ENCODE measurements around the gene BTBD3. TPM values are rescaled to one million over a fixed set of nuclear protein-coding genes. Genes with fewer than 3 reads are reported as not detected.

BTBD3 gene
- polyA plus RNA-seq, 6 donors from 2014 or later: 0.45 to 3.3 (median 2.3) TPM

DNA sequence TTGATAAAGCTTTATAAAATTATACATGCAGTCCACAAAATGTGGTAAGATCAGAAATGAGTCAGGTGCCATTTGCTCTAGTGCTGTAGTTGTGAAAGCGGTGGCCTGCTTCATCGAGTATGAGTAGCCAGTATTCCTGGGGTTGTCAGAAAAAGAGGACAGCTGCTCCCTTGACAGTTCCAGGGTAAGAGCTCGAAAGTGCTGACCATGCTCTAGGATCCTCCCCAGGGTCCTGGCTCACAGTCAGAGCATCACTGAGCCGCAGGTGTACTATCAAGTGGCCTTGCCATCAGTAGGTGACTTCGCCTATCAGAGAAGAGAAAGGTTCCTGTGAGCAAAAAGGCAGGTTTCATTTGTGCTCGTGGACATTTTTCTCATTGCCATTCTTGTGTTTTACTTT is 3.6 kb downstream of the BTBD3 start:
- H3K27me3 Mint-ChIP-seq: no peaks in the 10 kb centered on the region
- no peak overlapping the region for H3K27ac Mint-ChIP-seq
- DNase-seq (no peak), ATAC-seq (ENCODE audit: low read depth in 2 of 2) (no peak)
- peaks cover 17 to 21% (median 20%) of the 10 kb centered on the region in 3 donors for H3K4me1 Mint-ChIP-seq
- no peak overlapping the region for H3K4me3 Mint-ChIP-seq
- H3K36me3 Mint-ChIP-seq: peaks cover 0 to 4% of the 10 kb centered on the region in 2 donors
- peaks cover 0 to 2% (median 0%) of the 10 kb centered on the region in 7 donors for H3K9me3 Mint-ChIP-seq

GRCh38 chr20:11922561-11922960 is 4.9 kb downstream of the BTBD3 start:
- DNase-seq: no peak

GRCh38 chr20:11924923-11925322 is 7.2 kb downstream of the BTBD3 start:
- Mint-ChIP-seq H3K4me1 (no peaks in the 10 kb centered on the region), H3K36me3 (peaks cover 0 to 4% of the 10 kb centered on the region in 2 donors), H3K27ac (no peak overlapping the region), H3K9me3 (peaks cover 0 to 2% (median 0%) of the 10 kb centered on the region in 7 donors), H3K27me3 (no peaks in the 10 kb centered on the region), H3K4me3 (no peak overlapping the region)
- no peak for DNase-seq
- no peak for ATAC-seq (ENCODE audit: low read depth in 2 of 2)

More at GRCh38 chr20:11922561-11922960, 4.9 kb downstream of the BTBD3 start:
- Mint-ChIP-seq H3K27ac (no peak overlapping the region), H3K36me3 (peaks cover 0 to 4% of the 10 kb centered on the region in 2 donors), H3K4me3 (no peak overlapping the region), H3K27me3 (no peaks in the 10 kb centered on the region), H3K9me3 (peaks cover 0 to 2% (median 0%) of the 10 kb centered on the region in 7 donors), H3K4me1 (peaks cover 17 to 20% (median 17%) of the 10 kb centered on the region in 3 donors)
- no peak for ATAC-seq (ENCODE audit: low read depth in 2 of 2)

- no peak overlapping the region for H3K27ac Mint-ChIP-seq
- H3K27me3 Mint-ChIP-seq: no peaks in the 10 kb centered on the region
- H3K9me3 Mint-ChIP-seq: peaks cover 0 to 2% (median 0%) of the 10 kb centered on the region in 7 donors
- no peak for ATAC-seq (ENCODE audit: low read depth in 2 of 2)
- H3K4me1 Mint-ChIP-seq: no peaks in the 10 kb centered on the region
- no peak for DNase-seq
- H3K4me3 Mint-ChIP-seq: no peak overlapping the region
- peaks cover 0 to 4% of the 10 kb centered on the region in 2 donors for H3K36me3 Mint-ChIP-seq
Measured at GRCh38 chr20:11926292-11926998, 8.8 kb downstream of the BTBD3 start.

DNA sequence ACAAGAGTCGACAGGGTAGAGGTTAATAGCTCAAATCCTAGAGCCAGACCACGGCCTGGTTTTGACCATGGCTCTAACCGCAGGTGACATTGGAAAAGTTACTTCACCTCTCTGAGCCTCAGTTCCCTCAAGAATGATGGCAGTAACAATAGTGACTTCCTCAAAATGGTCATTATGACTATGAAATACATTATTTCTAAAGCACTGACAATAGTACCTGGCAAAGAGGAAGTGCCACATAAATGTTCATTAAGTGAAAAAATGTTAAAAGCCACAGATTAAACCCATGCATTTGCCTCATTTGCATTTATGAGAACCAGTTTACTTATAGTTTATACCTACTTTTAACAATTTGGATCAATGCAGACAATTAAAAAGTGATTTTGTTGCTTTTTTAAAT is 12.3 kb downstream of the BTBD3 start:
- no peaks in the 10 kb centered on the region for H3K4me1 Mint-ChIP-seq

GRCh38 chr20:11935212-11936154 is 17.8 kb downstream of the BTBD3 start:
- no peak overlapping the region for H3K27ac Mint-ChIP-seq
- ATAC-seq (ENCODE audit: low read depth in 2 of 2): no peak
- peaks cover 0 to 4% (median 0%) of the 10 kb centered on the region in 7 donors for H3K9me3 Mint-ChIP-seq
- no peaks in the 10 kb centered on the region for H3K27me3 Mint-ChIP-seq
- H3K4me1 Mint-ChIP-seq: no peaks in the 10 kb centered on the region
- DNase-seq: no peak
- H3K36me3 Mint-ChIP-seq: no peaks in the 10 kb centered on the region
- H3K4me3 Mint-ChIP-seq: no peak overlapping the region

More for the DNA sequence above, 12.3 kb downstream of the BTBD3 start:
- H3K36me3 Mint-ChIP-seq: no peaks in the 10 kb centered on the region
- no peak overlapping the region for H3K4me3 Mint-ChIP-seq
- no peak for ATAC-seq (ENCODE audit: low read depth in 2 of 2)
- DNase-seq: no peak
- H3K9me3 Mint-ChIP-seq: peaks cover 0 to 1% (median 0%) of the 10 kb centered on the region in 7 donors
- H3K27ac Mint-ChIP-seq: no peak overlapping the region
- no peaks in the 10 kb centered on the region for H3K27me3 Mint-ChIP-seq

DNA sequence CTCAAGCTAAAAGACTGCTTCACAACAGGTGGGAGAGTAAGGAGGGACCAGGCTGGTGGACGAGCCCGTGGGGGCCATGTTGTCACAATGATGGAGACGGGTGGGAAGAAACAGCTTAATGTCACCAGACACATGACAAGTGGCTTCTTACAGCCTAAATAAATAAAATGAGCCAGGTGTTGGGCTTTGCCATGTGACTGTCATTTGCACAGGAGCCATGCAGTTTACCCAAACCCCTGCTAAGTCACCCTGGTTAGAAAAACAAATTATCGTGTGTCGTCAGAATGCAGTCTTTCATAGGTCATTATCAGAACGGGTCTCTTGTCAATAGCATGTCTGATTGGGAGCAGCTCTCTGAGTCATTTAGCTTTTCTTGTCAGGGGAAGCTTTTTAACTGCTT is 18.5 kb downstream of the BTBD3 start:
- no peak for ATAC-seq (ENCODE audit: low read depth in 2 of 2)
- Mint-ChIP-seq H3K27me3 (no peaks in the 10 kb centered on the region), H3K27ac (no peak overlapping the region), H3K4me1 (no peaks in the 10 kb centered on the region), H3K9me3 (peaks cover 0 to 4% (median 0%) of the 10 kb centered on the region in 7 donors), H3K36me3 (no peaks in the 10 kb centered on the region), H3K4me3 (no peak overlapping the region)
- no peak for DNase-seq

DNA sequence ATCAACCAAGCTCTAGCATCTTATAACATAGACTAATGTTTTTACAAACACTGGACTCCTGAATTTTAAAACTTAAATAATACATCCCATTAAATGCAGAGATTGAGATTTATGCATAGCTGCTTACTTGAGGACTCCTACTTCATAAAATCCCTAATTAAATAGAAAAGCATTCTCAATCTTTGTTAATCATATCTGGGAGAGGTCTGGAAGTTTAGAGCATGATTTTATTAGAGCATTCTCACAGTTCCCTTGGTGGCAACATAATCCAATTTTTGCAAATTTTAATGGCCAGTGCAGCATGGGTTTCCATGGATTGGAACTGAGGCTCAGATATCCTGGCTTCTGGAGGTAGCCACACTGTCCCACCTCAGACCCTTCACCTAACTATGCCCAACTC is 19.5 kb downstream of the BTBD3 start:
- Mint-ChIP-seq H3K36me3 (no peaks in the 10 kb centered on the region), H3K27me3 (no peaks in the 10 kb centered on the region), H3K9me3 (peaks cover 0 to 4% (median 0%) of the 10 kb centered on the region in 7 donors), H3K4me1 (no peaks in the 10 kb centered on the region), H3K27ac (no peak overlapping the region), H3K4me3 (no peak overlapping the region)
- ATAC-seq (ENCODE audit: low read depth in 2 of 2) (no peak), DNase-seq (no peak)

DNA sequence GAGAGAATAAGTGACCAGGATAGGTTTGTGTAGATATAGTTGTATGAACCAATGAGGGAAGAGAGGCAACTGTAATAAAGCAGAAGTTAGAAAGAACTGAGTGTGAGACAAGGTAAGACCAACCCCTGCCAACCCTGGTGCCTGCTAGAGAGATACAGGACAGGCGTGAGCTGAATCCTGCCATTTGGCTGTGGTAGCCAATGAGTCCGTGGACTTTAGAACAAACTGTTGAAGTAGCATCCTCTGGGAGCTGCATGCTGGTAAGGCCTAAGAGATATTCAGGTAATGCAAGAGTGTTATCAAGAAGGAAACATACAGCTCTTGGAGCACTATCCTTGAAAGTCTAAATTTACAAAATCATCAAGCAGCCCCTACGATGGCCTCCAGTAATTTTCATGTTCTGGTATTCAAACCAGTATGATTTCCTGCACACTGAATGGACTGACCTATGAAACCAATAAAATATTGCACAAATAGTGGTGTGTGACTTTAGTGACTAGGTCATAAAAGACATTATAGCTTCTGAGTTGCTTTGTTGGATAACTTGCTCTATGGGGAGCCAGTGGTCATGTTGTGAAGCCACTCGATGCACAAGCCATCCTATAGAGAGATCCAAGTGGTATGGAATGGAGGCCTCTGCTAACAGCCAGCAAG is 24.0 kb downstream of the BTBD3 start:
- no peak overlapping the region for H3K4me3 Mint-ChIP-seq
- H3K27me3 Mint-ChIP-seq: no peaks in the 10 kb centered on the region
- ATAC-seq (ENCODE audit: low read depth in 2 of 2): no peak
- no peak for DNase-seq
- no peaks in the 10 kb centered on the region for H3K36me3 Mint-ChIP-seq
- no peaks in the 10 kb centered on the region for H3K4me1 Mint-ChIP-seq
- no peaks in the 10 kb centered on the region for H3K9me3 Mint-ChIP-seq
- no peak overlapping the region for H3K27ac Mint-ChIP-seq

GRCh38 chr20:11943778-11944177 is 26.1 kb downstream of the BTBD3 start:
- H3K4me1 Mint-ChIP-seq: no peaks in the 10 kb centered on the region
- ATAC-seq (ENCODE audit: low read depth in 2 of 2): no peak
- H3K4me3 Mint-ChIP-seq: no peak overlapping the region
- no peaks in the 10 kb centered on the region for H3K27me3 Mint-ChIP-seq
- H3K27ac Mint-ChIP-seq: no peak overlapping the region
- DNase-seq: no peak
- H3K9me3 Mint-ChIP-seq: no peaks in the 10 kb centered on the region
- no peaks in the 10 kb centered on the region for H3K36me3 Mint-ChIP-seq

DNA sequence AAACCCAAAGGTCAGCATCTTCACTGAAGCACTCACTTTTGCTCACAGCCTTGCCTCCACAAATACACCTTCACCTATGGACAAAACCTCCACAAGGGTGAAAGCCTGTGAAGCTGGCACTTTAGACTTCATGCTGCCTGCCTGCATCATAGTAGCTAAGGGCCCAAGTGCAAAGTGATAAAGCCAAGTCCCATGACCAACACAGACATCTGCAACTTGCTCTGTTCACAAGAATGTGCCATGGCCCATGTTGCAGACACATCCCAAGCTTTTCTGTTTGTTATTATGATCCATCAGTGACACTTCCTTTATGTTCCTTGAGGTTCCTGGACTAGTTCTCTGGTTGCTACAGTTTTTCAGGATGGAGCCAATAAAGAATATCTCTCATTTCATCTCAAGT is 31.1 kb downstream of the BTBD3 start:
- Mint-ChIP-seq H3K27ac (no peak overlapping the region), H3K36me3 (no peaks in the 10 kb centered on the region), H3K4me3 (no peak overlapping the region), H3K27me3 (no peaks in the 10 kb centered on the region), H3K4me1 (no peaks in the 10 kb centered on the region), H3K9me3 (no peaks in the 10 kb centered on the region)
- ATAC-seq (ENCODE audit: low read depth in 2 of 2): no peak
- no peak for DNase-seq

- Mint-ChIP-seq H3K9me3 (peaks cover 0 to 5% (median 4%) of the 10 kb centered on the region in 7 donors), H3K27me3 (no peaks in the 10 kb centered on the region), H3K27ac (no peak overlapping the region), H3K4me3 (no peak overlapping the region), H3K4me1 (no peaks in the 10 kb centered on the region), H3K36me3 (peaks cover 0 to 6% of the 10 kb centered on the region in 2 donors)
- no peak for DNase-seq
- no peak for ATAC-seq (ENCODE audit: low read depth in 2 of 2)
Measured at GRCh38 chr20:11949711-11950110, 32.0 kb downstream of the BTBD3 start.

DNA sequence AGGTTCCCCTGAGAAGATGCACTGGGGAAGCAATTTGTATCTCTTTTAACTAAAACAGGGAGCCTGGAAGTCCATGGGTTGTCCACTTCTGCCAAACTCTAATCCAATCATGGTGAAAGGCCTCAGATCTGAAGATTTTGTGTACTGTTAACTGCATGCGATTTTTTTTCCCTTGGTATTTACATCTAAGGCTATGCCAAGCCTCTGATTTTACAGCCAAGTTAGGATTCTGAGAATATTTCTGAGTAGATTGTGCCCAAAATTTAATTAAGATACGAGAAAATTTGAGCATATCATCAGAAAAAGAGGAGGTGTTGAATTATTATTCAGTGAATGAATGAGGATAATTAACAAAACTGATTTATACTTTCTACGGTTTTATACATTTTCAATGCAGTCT is 34.0 kb downstream of the BTBD3 start:
- DNase-seq (no peak), ATAC-seq (ENCODE audit: low read depth in 2 of 2) (no peak)
- peaks cover 0 to 13% (median 6%) of the 10 kb centered on the region in 7 donors for H3K9me3 Mint-ChIP-seq
- H3K27ac Mint-ChIP-seq: no peak overlapping the region
- no peak overlapping the region for H3K4me3 Mint-ChIP-seq
- H3K4me1 Mint-ChIP-seq: no peaks in the 10 kb centered on the region
- H3K27me3 Mint-ChIP-seq: peaks cover 0 to under 1% (median 0%) of the 10 kb centered on the region in 3 donors
- peaks cover 0 to 11% of the 10 kb centered on the region in 2 donors for H3K36me3 Mint-ChIP-seq
